GM19025 (cell line): ENCODE results near the gene ZNF324.
"Not testable (repeated sequence)": the region's sequence is repeated elsewhere in the genome, so short reads cannot be mapped to it uniquely, and the experiment has no call there.

ENCODE experiments used
- ATAC-seq: cut with Tn5 transposase; IDR thresholded peaks from one replicate; pipeline ENCODE4 v1.9.1; 2021; ENCODE audit warnings: mild to moderate bottlenecking, low read depth, moderate library complexity; ENCODE audit not compliant: unreplicated experiment

Gene ZNF324

GRCh38 chr19:58466760-58467589 is at the start of gene ZNF324:
TSS of gene ZNF324 (plus strand) at chr19:58467080. CDS start at chr19:58469186, 2,106 bp downstream.
- ATAC-seq: peak; percentile 96

- ATAC-seq: no peak
Measured at GRCh38 chr19:58428617-58429016, 38.3 kb upstream of the ZNF324 start.

- no peak for ATAC-seq
Measured at GRCh38 chr19:58429745-58430144, 37.1 kb upstream of the ZNF324 start.

GRCh38 chr19:58434217-58434616 is 32.7 kb upstream of the ZNF324 start:
- no peak for ATAC-seq

- ATAC-seq: peak; percentile 95
Measured at GRCh38 chr19:58439576-58440554, 27.0 kb upstream of the ZNF324 start, which contains the start of gene ZNF132. TSS of gene ZNF132 (minus strand) at chr19:58440153. CDS start at chr19:58439821, 332 bp downstream.

- ATAC-seq: no peak
Measured at GRCh38 chr19:58440556-58440955, 26.3 kb upstream of the ZNF324 start.

- ATAC-seq: not testable (repeated sequence)
Measured at GRCh38 chr19:58442986-58443385, 23.9 kb upstream of the ZNF324 start.

GRCh38 chr19:58448860-58449259 is 18.0 kb upstream of the ZNF324 start:
- ATAC-seq: not testable (repeated sequence)

GRCh38 chr19:58449980-58450379 is 16.9 kb upstream of the ZNF324 start:
- ATAC-seq: not testable (repeated sequence)

- no peak for ATAC-seq
Measured at GRCh38 chr19:58450856-58451357, 16.0 kb upstream of the ZNF324 start.

- peak; percentile 98 for ATAC-seq
Measured at GRCh38 chr19:58451358-58452101, 15.3 kb upstream of the ZNF324 start, which contains the start of gene ZNF324B. TSS of gene ZNF324B (plus strand) at chr19:58451622. CDS start at chr19:58453702, 2,080 bp downstream.

- ATAC-seq: no peak
Measured at GRCh38 chr19:58453743-58454142, 13.1 kb upstream of the ZNF324 start.

GRCh38 chr19:58455306-58455705 is 11.6 kb upstream of the ZNF324 start:
- ATAC-seq: no peak

- no peak for ATAC-seq
Measured at GRCh38 chr19:58456111-58456510, 10.8 kb upstream of the ZNF324 start.

- no peak for ATAC-seq
Measured at GRCh38 chr19:58460039-58460438, 6.8 kb upstream of the ZNF324 start.

- peak; percentile 5 for ATAC-seq
Measured at GRCh38 chr19:58466089-58466759, 656 bp upstream of the ZNF324 start.

GRCh38 chr19:58468216-58468839 is 1.4 kb downstream of the ZNF324 start:
- ATAC-seq: no peak

GRCh38 chr19:58469241-58470013 is 2.5 kb downstream of the ZNF324 start:
- ATAC-seq: no peak
